TTC549 (cell line): ENCODE measurements around the gene OR2T5.
"Not testable (repeated sequence)": the region's sequence is repeated elsewhere in the genome, so short reads cannot be mapped to it uniquely, and the experiment has no call there.

Source experiments
- FAIRE-seq: peaks from 2 replicates; lab custom pipeline; 2012; peaks lifted over from hg19 to GRCh38; lab: Jason Lieb, UNC

The OR2T5 gene, protein sequence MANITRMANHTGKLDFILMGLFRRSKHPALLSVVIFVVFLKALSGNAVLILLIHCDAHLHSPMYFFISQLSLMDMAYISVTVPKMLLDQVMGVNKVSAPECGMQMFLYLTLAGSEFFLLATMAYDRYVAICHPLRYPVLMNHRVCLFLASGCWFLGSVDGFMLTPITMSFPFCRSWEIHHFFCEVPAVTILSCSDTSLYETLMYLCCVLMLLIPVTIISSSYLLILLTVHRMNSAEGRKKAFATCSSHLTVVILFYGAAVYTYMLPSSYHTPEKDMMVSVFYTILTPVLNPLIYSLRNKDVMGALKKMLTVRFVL

GRCh38 chr1:248488289-248488688, at the start of gene OR2T5:
OR2T5 (plus strand) TSS chr1:248488589; CDS start chr1:248488589, 0 bp downstream.
- FAIRE-seq, result not testable (repeated sequence)

- FAIRE-seq, result not testable (repeated sequence)
Measured at GRCh38 chr1:248438668-248439067, 49.7 kb upstream of the OR2T5 start.

- FAIRE-seq, result not testable (repeated sequence)
Measured at GRCh38 chr1:248439283-248439682, 49.1 kb upstream of the OR2T5 start.

GRCh38 chr1:248442500-248443277, 45.7 kb upstream of the OR2T5 start:
- FAIRE-seq, result not testable (repeated sequence)

GRCh38 chr1:248444603-248445002, 43.8 kb upstream of the OR2T5 start:
- not testable (repeated sequence) for FAIRE-seq

- not testable (repeated sequence) for FAIRE-seq
Measured at GRCh38 chr1:248445399-248445798, 43.0 kb upstream of the OR2T5 start, which contains the start of gene OR2T2. OR2T2 (plus strand) TSS chr1:248445637; CDS start chr1:248452798, 7,161 bp downstream.

DNA sequence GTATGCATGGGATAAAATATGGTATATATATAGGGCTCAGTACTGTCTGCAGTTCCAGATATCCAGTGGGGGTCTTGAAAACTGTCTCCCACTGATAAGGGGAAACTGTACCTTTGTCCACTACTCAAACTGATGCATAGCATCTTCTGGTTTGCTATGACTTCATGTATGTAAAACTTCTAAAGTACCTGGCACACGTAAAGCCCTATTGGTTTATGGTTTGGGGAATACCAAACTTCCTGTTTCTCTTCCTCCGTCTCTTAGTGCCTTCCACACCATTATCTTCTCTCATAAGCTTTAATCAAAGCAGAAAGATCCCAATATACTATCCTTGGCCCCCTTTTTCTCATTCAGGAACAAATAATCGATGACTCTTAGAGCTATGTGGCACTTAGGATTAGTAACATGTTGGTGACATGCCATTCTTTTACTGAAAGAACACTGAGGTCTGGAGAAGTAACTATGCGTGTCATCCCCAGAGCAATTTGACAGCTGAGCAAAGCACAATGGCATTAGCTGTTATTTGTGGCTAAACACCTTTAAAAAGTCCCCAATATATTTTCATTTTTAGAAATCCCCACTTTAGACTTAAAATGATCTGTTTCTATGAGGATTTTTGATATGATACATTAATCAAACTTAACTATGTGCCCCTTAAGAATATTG, 39.8 kb upstream of the OR2T5 start:
- FAIRE-seq, result not testable (repeated sequence)

DNA sequence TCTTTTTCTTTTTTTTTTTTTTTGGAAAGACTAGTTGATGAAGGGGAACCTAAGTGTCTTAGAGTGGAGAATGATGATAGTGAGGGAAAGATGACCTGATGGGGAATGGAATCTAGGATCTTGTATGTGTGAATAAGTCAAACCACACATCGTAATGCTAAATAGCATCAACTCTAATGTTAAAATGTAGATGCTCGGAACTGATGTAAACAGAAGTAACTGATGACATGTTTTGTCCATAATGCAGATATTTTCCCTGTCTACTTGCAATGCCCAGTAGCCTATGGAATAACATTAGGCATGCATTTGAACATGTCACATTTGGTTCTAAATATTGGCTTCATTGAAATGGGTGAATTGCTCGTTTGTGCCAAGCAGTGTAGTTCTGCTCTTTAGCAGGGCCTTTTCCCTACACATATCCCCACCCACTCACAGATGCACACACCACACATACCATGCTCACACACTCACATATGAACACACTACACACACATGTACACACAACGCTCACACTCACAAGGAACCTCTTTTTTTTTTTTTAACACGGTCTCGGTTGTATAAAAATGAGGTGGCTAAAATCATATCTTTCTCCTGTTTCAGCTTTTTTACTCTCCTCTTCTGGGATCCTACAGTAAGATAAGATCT, 38.4 kb upstream of the OR2T5 start:
- FAIRE-seq, result not testable (repeated sequence)

DNA sequence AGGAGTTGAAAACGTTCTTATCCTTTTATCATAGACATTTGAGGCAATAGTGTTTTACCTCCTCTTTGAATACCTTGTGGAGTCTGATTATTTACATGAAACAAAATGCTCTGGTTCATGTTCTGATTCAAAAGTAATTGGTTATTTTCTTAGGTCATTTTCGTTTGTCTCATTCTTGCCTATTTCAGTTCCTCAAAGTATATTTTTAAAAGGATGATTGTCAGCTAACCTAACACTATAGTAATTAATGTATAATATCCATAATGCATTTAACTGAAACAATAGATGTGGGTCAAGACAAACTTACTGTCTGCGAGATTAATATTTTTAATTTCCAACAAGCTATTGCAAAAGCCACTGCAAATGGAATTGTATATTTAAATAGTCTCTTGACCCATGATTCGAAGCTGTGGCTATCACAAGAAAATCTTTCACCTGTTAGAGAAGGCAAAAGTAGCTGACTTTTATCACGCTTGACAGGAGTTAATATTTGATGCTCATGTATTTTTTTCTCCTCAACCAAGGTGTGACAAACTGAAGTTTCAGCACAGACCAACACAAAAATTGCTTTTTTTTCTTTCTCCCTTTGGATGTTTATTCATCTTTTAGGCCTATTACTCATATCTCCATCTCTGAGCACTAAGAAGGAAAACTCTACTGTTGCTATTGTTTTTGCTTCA, 37.8 kb upstream of the OR2T5 start:
- FAIRE-seq, result peak; percentile 43

DNA sequence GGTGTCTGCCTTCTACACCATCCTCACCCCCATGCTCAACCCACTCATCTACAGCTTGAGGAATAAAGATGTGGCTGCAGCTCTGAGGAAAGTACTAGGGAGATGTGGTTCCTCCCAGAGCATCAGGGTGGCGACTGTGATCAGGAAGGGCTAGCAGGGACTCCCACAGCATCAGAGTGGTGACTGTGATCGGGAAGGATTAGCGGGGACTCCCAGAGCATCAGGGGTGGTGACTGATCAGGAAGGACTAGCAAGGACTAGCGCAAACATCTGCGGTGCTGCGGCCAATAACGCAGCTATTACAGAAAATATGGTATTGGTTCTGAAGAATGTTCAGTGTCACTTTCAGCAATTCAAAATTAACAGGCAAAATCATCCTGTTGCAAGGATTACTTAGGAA, 34.8 kb upstream of the OR2T5 start:
- FAIRE-seq, result not testable (repeated sequence)

DNA sequence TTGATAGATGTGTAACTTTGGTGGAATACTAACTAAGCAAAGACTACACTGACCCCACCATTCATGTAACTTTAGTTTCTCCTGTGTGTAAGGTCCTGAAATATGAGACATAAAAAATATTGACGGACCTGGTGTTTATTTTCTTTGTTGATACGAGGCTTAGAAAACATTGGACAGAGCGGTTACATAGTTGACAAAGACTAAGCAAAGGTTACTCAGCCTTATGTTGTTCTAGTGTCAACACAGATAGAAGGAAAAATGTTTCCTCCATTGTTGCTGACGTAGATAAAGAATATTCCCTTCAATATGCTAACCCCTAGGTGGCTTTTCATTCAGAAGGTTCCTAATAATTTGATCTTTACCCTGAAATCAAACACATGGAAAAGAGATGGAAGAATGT, 33.3 kb upstream of the OR2T5 start:
- FAIRE-seq, result not testable (repeated sequence)

DNA sequence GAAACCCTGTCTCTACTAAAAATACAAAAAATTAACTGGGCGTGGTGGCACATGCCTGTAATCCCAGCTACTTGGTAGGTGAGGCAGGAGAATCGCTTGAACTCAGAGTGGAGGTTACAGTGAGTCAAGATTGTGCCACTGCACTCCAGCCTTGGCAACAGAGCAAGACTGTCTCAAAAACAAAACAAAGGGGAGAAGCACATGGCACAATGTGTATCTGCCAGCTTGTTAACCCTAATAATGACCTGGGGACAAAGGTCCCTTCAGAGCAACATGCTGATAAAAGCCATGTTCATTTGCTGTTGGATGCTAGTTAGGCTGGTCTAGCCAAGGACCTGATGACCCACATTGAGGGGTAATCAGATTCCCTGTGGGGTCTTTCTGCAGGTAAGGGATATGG, 31.8 kb upstream of the OR2T5 start:
- not testable (repeated sequence) for FAIRE-seq

GRCh38 chr1:248459117-248459516, 29.3 kb upstream of the OR2T5 start:
- not testable (repeated sequence) for FAIRE-seq

DNA sequence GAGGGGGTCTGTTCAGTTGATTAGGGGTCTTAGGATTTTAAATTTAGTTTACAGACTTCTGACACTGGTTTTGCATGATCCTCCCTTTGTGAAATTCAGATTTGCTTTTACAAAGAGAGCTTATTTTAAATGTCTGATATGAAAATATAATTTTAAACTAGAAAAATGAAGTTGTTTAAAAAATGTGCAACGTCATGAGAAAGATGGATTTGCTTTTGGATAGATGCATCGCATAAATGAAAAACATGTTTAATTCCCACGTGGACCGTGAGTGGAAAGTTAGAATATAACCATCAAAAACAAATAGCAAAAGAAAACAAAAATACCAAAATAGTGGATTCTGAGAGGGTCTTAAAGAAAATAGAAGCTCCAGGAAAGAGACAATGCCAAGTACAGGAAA, 17.2 kb upstream of the OR2T5 start:
- no peak for FAIRE-seq

DNA sequence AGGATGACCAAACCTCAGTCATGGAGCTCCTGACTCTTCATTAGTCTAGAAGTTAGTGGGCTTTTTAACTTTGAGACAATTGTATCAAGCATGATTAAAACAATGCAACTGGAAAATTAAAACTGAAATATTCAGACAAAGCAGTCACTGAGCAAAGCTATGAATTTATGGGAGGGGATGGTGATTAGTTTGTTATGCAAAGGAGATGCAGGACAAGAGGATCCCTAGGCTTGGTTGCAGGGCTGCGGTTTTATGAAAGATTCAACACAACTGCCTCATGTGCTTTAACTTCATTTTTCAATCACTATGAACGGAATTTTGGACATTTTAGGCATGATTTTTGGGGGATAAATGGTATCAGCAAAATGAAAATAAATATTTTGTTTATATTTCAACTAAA, 16.3 kb upstream of the OR2T5 start:
- FAIRE-seq, result not testable (repeated sequence)

DNA sequence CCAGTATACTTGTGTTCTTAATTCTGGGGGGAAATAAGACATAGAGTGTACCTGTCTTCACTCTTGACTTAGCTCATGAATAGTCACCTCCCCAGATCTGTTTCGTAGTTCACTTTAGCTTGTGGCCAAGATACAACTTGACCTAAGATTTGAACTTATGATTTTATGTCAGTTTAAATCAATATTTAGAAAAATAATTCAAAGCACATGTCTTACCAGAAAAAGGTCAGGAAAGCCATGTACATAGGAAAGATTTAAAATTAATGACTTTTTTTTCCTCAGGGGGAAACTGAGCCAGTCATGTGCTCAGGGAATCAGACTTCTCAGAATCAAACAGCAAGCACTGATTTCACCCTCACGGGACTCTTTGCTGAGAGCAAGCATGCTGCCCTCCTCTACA, 15.3 kb upstream of the OR2T5 start, which contains the start of gene OR2T3:
Gene OR2T3, plus strand, starts transcription at position 301 of the 400 bp plus-strand sequence. Its CDS starts 0 bp downstream, at position 301.
- not testable (repeated sequence) for FAIRE-seq

GRCh38 chr1:248475660-248476059, 12.7 kb upstream of the OR2T5 start:
- not testable (repeated sequence) for FAIRE-seq

GRCh38 chr1:248481686-248482579, 6.5 kb upstream of the OR2T5 start:
- not testable (repeated sequence) for FAIRE-seq

DNA sequence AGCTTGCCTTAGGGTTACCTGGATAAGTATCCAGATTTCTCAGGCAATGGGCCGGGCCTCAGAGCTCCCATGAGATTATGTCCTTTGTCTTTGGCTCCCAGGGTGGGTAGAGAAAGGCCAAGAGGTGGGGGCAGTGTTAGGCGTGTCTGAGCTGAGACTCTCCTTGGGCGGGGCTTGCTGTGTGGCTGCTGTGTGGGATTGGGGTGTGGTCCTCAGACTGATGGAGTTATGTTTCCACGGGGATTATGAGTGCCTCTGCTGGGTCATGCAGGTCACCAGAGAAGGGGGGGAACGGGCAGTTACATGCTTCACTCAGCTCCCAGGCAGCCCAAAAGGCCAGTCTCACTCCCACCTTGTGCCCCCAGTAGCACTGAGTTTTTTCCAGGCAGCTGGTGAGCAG, 8.3 kb downstream of the OR2T5 start:
- FAIRE-seq, result not testable (repeated sequence)

- not testable (repeated sequence) for FAIRE-seq
Measured at GRCh38 chr1:248500305-248501035, 12.1 kb downstream of the OR2T5 start.
